GM06990 (cell line): ENCODE results near the gene CNNM2.

Experiments
- DNase-seq: peaks from one replicate; pipeline ENCODE4 v3.0.0-alpha.2; 2011; ENCODE audit not compliant: insufficient read length; ENCODE audit errors: extremely low read depth
- H3K27me3 ChIP-seq: replicated peaks from 2 replicates; pipeline ENCODE4 v1.6.0; 2011; ENCODE audit warnings: low read length; ENCODE audit not compliant: control insufficient read depth, insufficient read depth
- H3K36me3 ChIP-seq: 2 replicates; pipeline ENCODE4 v1.5.1; 2011; ENCODE audit warnings: low read length; ENCODE audit not compliant: control insufficient read depth, insufficient read depth
- H3K4me3 ChIP-seq: replicated peaks from 2 replicates; pipeline ENCODE4 v1.5.1; 2011; ENCODE audit warnings: low read depth, mild to moderate bottlenecking, control low read depth, low read length
- TF ChIP-seq, protein P1 (sequence below): IDR thresholded peaks from 2 replicates; pipeline ENCODE4 v1.5.1; 2011; ENCODE audit warnings: low read length, control low read depth, mild to moderate bottlenecking, inconsistent platforms; ENCODE audit not compliant: insufficient read depth, poor library complexity, severe bottlenecking

The CNNM2 gene

DNA sequence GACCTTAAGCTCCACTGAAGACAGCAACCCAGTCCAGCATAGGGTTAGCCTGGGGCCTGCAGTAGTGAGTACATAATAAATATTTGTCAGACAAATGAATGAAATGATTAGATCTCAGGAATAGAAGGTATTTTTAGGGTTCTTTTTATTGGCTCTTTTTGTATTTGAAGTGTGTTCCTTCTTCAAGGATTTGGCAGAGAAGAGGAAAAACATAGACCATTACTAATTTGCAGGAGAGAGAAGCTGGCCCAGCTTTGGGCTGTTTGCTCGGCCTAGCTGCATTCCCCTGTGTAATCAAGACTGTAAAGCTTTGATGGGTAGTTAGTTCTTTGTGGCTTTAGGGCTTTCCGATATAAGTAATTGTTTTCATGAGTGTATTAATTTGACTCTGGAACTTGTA is 64.2 kb downstream of the CNNM2 start:
- Histone ChIP-seq H3K36me3 (no peaks in the 10 kb centered on the region), H3K27me3 (no peaks in the 10 kb centered on the region), H3K4me3 (no peak overlapping the region)
- TF ChIP-seq, protein P1, sequence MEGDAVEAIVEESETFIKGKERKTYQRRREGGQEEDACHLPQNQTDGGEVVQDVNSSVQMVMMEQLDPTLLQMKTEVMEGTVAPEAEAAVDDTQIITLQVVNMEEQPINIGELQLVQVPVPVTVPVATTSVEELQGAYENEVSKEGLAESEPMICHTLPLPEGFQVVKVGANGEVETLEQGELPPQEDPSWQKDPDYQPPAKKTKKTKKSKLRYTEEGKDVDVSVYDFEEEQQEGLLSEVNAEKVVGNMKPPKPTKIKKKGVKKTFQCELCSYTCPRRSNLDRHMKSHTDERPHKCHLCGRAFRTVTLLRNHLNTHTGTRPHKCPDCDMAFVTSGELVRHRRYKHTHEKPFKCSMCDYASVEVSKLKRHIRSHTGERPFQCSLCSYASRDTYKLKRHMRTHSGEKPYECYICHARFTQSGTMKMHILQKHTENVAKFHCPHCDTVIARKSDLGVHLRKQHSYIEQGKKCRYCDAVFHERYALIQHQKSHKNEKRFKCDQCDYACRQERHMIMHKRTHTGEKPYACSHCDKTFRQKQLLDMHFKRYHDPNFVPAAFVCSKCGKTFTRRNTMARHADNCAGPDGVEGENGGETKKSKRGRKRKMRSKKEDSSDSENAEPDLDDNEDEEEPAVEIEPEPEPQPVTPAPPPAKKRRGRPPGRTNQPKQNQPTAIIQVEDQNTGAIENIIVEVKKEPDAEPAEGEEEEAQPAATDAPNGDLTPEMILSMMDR, result no peak
- no peak for DNase-seq

DNA sequence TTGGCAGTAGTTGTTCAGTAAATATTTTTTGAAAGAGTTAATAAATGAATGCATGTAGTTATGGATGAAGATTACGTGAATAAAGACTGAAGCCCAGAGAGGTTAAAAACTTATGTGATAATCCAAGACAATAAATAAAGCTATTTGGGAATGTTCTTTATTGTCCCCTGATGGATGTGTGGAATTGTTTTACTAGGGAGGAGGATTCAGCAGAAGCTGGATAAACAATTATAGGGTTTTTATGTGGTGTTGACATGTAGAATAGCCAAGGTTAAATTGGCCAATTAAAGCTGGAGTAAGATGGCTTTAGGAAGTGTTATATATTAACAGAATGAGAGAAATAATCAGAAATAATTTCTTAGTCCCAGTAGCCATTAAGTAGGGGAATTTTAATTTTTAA is 66.0 kb downstream of the CNNM2 start:
- Histone ChIP-seq H3K27me3 (no peaks in the 10 kb centered on the region), H3K36me3 (no peaks in the 10 kb centered on the region), H3K4me3 (no peak overlapping the region)
- TF ChIP-seq, protein P1, result no peak
- DNase-seq, result no peak

DNA sequence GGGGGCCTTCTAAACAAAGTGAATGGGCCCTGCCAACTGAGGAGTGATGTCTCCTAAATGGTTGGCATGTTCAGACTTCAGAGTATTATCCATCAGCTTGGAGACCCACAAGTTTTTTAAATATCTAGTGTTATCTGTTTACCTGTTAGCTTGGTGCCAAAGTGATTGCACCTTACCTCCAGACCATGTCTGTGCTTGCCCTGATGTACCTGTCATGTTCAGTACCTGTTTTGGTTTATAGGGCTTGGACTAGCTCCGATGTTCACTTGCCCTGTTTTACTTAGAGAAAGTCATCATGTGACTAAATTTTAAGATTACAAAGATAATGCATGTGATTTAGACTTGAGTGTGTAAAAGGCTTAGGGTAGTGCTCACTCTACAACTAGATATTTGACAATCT is 67.7 kb downstream of the CNNM2 start:
- H3K27me3 ChIP-seq, result no peaks in the 10 kb centered on the region
- H3K4me3 ChIP-seq, result no peak overlapping the region
- H3K36me3 ChIP-seq, result no peaks in the 10 kb centered on the region
- TF ChIP-seq, protein P1, result no peak
- no peak for DNase-seq

DNA sequence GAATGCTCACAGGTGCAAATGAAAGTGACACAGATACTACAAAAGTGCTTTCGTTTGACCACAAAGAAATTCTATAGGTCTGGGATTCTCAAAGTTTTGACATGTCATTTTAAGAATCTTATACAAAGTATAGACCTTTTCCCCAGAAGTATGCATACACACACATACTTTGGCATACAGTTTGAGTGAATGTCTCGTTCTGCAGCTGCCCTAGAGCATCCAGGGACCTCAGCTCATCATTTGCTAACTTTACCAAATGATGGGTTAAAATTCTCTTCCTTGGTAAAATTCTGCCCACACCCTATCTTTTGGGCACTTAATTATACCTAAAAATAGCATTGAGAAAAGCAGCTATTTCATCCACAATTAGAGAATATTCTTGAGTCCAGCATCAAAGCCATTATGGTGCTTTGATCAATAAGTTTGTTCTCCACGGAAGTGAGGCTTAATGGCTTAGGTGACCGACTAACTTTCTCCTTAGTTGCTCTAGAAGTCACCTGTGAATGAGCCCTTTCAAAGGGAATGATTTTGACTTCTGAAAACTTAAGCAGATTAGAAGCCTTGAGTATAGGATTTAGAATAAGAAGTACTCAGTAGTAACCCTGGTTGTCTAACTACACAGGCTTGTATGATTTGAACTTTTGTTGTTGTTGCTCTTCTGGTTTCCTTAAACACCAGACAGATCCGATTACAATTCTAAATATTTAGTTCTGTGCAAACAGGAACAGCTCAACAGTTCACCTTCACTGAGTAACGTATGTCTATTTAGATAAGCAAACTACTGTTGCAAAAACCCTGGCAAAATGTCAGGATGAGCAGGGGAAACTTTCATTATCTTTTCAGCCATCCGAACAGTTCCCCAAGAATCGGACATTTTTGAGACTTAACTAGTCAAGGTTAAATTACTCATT is 70.6 kb downstream of the CNNM2 start:
- TF ChIP-seq, protein P1, result no peak
- no peak overlapping the region for H3K4me3 ChIP-seq
- no peaks in the 10 kb centered on the region for H3K27me3 ChIP-seq
- no peak for DNase-seq
- no peaks in the 10 kb centered on the region for H3K36me3 ChIP-seq

DNA sequence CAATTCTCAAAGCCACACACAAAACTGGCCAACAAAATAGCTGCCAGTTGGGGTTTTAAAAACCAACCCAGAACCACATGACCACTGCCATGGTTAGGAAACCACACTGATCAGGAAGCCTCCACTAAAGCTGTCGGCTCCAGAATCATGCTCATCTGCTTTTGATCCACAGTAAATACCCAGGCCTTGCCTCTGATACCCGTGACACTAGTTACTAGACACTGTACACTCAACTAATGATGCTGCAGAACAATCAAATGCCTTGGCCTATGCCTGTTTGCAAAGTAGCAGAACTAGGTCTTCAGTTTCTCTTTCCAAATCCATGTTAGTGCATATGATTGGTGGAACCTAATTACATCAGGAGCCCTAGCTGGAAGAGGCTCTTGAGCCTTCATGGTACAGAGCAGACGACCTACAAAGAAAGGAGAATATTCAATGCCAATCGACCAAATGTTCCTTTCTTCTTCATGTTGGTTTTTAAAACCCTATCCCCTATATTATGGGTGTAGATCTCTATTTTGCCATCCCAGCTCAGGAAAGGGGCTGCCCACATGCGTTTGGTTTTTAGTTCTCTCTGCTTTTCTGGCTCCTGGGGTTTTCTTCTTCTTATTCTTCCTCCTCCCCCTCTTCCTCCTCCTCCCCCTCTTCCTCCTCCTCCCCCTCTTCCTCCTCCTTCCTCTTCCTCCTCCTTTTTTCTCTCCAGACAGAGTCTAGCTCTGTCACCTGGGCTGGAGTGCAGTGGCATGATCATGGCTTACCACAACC is 76.6 kb downstream of the CNNM2 start:
- Histone ChIP-seq H3K27me3 (no peaks in the 10 kb centered on the region), H3K36me3 (no peaks in the 10 kb centered on the region), H3K4me3 (no peak overlapping the region)
- TF ChIP-seq, protein P1, result no peak
- no peak for DNase-seq
